M059J (cell line): ENCODE data around the gene FAM83E. TPM values are rescaled to one million over a fixed set of nuclear protein-coding genes. Genes with fewer than 3 reads are reported as not detected.
A peak's percentile ranks its signal among the peaks of the same experiment; 100 is the strongest.
"Not testable (repeated sequence)": the region's sequence is repeated elsewhere in the genome, so short reads cannot be mapped to it uniquely, and the experiment has no call there.

Experiments
- DNase-seq: peaks from one replicate; pipeline ENCODE4 v3.0.0-alpha.2; 2012; ENCODE audit warnings: low read depth
- total RNA-seq: library from RNA; depleted of rRNA; stranded (reverse); fragments of >200 nt; shearing (Covaris generic); gene quantifications from 2 replicates; pipeline ENCODE4 v1.2.3, GENCODE V29; 2014; rRNA removed

FAM83E gene
- total RNA-seq: 0.89 TPM in 1 of 2 replicates, not detected in the other

GRCh38 chr19:48614436-48615230 lies at the start of gene FAM83E:
FAM83E (minus strand) TSS chr19:48615076; CDS start chr19:48613372, 1,704 bp downstream.
- no peak for DNase-seq

DNA sequence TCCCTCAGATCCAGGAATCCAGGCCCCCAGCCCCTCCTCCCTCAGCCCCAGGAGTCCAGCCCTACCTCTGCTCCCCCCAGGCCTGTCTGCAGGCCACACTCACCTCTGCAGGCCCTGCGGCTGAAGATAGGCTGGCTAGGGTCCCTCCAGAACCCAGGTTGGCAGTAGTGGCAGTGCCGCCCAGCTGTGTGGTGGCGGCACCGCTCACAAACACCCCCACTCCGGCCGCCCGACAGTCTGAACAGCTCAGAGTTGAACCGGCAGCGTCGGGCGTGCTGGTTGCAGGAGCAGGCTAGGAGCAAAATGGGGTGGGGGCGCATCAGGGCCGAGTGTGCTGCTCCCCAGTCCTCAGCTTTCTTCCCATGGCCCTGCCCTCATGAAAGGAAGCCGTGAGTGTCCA lies 49.6 kb upstream of the FAM83E start:
- no peak for DNase-seq

- no peak for DNase-seq
These were observed 48.8 kb upstream of the FAM83E start for GRCh38 chr19:48663667-48664066.

GRCh38 chr19:48661711-48662090 lies 46.8 kb upstream of the FAM83E start:
- DNase-seq: no peak

- peak; percentile 91 for DNase-seq
These were observed 46.2 kb upstream of the FAM83E start for GRCh38 chr19:48660852-48661710.

DNA sequence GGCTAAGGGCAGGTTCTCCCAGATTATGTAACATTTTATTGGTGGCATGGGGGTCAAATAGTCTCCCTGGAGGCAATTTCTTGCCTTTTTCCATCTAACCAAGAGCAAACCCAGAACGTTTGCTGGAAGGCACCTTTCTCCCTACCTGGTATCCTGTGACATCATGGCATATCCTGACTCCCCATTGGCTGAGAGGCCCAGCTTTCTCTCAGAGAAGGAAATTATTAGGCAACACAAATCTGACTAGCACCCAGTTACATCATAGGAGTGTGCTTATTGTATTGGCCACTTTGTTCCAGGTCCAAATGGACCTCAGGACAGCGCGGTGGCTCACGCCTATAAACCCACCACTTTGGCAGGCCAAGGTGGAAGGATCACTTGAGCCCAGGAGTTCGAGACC lies 44.9 kb upstream of the FAM83E start:
- DNase-seq: peak; percentile 53

- no peak for DNase-seq
These were observed 43.6 kb upstream of the FAM83E start for GRCh38 chr19:48658483-48658882.

- DNase-seq: not testable (repeated sequence)
These were observed 43.0 kb upstream of the FAM83E start for GRCh38 chr19:48657828-48658227.

GRCh38 chr19:48656840-48657474 lies 42.1 kb upstream of the FAM83E start:
- DNase-seq: peak; percentile 89

DNA sequence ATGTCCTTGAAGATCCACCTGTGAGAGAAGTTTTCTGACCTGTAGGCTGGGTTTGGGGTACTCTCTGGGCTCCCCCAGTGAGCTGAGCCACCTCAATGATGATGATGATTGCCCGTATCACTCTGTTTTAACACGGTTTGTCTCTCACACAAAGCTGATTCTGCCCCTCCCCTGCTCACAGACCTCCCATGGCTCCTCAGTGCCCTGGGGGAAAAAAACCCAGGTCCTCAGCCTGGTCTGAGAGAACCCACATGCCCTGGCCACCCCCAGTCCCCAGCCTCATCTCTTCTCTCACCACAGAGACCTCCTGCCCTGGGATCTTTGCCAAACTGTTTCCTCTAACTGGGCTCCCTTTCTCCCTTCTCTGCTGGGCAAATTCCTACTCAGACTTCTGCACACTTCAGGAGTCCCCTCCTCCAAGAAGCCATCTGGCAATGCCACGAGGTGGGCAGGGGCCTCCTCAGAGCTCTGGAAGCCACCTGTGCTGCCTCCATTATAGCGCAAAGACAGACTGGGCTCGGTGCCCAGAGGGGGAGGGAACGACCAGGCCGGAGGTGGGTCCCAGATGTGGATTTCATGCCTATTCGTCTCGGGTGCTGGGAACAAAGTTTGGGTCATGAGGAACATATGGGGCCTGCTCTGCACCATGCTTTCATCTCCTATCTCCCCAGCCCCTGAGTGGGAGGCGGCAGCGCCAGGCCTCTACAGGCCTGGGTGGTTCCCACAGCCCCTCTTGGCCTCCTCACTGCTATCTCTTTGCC lies 39.6 kb upstream of the FAM83E start:
- no peak for DNase-seq

- no peak for DNase-seq
These were observed 36.8 kb upstream of the FAM83E start for GRCh38 chr19:48651683-48652048.

DNA sequence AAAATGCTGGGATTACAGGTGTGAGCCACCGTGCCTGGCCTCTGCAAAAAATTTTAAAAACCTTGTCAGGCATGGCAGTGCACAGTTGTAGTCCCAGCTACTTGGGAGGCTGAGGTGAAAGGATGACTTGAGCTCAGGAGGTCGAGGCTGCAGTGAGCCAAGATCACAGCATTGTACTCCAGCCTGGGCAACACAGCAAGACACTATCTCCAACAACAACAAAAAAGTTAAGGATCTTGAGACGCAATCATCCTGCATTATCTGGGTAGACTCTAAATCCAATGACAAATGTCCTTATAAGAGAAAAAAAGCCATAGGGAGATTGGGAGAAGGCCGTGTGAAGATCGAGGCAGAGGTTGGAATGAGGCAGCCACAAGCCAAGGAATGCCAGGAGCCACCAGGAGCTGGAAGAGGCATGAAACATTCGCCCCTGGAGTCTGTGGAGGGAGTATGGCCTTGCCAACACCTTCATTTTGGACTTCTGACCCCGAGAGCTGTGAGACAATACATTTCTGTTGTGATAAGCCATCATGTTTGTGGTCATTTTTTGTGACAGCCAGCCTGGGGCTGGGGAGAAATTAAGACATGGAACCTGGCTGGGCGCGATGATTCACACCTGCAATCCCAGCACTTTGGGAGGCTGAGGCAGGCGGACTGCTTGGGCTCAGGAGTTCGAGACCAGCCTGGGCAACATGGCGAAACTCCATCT lies 36.3 kb upstream of the FAM83E start:
- DNase-seq: no peak

DNA sequence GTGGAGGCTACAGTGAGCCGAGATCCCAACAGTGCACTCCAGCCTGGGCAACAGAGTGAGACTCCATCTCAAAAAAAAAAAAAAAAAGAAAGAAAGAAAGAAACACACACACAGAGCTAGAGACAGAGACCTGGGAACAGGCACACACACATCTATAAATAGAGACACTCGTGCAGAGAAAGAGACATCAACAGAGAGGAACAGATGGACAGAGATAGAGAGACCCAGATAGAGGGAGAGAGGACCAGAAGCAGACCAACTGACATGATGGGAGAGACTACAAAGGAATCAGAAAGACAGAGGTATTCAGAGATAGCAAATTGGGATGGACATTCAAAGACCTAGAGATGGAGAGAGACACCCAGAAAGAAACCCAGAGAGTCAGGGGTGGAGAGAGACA lies 33.3 kb upstream of the FAM83E start:
- DNase-seq: no peak

DNA sequence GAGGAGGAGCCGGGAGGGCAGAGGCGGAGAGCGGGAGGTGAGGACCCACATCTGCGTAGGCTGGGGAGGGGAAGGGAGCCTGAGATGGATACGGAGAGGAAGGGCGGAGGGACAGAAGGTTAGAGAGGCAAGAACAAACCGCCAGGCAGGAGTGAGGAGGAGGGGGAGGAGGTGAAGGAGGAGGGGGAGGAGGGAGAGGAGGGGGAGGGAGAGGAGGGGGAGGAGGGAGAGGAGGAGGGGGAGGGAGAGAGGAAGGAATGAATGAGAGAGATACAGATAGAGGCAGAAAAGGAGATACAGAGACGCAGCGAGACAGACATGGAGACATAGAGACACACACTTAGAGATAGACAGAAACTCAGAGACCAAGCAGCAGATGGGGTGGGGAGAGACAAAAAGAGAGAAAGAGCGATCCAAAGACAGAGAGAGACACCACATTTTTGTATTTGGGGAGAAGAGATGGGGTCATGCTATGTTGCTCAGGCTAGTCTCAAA lies 31.9 kb upstream of the FAM83E start:
- DNase-seq: no peak

GRCh38 chr19:48646001-48646721 lies 31.3 kb upstream of the FAM83E start, which contains the start of gene CA11:
CA11 (minus strand) TSS chr19:48646187; CDS start chr19:48645632, 555 bp downstream.
- DNase-seq: peak; percentile 81

DNA sequence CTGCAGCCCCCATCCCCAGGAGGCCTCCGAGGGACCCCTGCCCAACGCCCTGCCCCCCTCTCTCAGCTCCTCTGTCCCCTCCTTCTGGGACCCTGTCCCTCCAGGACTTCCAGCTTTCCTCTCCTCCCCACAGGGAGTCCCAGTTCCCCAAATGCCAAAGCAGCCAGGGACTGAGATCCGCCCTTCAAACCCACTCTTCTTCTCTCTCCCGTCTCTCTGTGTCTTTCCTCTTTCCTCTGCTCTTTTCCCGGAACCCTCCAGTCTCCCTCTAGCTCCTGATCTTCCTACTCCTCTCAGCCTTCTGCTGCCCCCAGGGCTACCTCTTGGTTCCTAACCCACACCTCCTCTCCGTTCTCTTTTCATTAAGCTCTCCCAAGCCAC lies 30.7 kb upstream of the FAM83E start:
- no peak for DNase-seq

GRCh38 chr19:48644839-48645619 lies 30.2 kb upstream of the FAM83E start:
- DNase-seq: peak; percentile 73

DNA sequence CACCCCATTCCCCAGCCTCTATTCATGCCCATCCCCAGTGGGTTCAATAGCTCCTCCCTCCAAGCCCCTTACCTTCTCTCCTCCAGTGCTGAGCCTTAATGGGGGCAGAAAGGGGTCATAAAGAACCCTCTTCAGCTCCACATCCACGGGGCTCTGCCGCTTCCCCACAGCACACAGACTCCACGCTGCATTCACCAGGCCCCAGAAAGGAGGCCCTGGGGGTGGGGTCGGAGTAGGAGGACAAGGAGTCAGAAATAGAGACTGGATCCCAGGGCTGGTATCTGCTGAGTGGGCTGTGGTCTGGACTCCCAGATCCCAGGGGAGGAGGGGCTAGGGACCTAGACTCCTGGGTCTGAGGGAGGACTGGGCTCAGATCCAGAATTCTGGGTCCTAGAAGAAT lies 29.5 kb upstream of the FAM83E start:
- no peak for DNase-seq

- no peak for DNase-seq
These were observed 28.0 kb upstream of the FAM83E start for GRCh38 chr19:48642862-48643261.
